Tibial artery (tissue), 4 donors: ENCODE measurements around the gene OST4.

ENCODE experiments used
- DNase-seq, 2 donors: peaks; one replicate each; pipeline ENCODE4 v3.0.0-alpha.2; 2019
- H3K27ac ChIP-seq, 2 donors: fragments of 200-600 bp; sonication (generic) in 1 of 2; 1 replicate in 1 of 2; 2 replicates in 1 of 2; pipeline ENCODE4 v1.5.1; 2018 to 2019; ENCODE audit warnings: mild to moderate bottlenecking in 1 of 2
- H3K27me3 ChIP-seq, 2 donors: fragments of 200-600 bp; sonication (generic) in 1 of 2; one replicate each; pipeline versions ENCODE4 v1.5.1 to v1.6.0; 2016 to 2019
- H3K36me3 ChIP-seq, 3 donors: fragments of 200-600 bp; sonication (generic) in 2 of 3; one replicate each; pipeline ENCODE4 v1.5.1; 2016 to 2019; ENCODE audit warnings: mild to moderate bottlenecking in 2 of 3
- H3K4me1 ChIP-seq, 4 donors: fragments of 200-600 bp; sonication (generic) in 2 of 4; 1 replicate in 3 of 4; 2 replicates in 1 of 4; pipeline ENCODE4 v1.5.1; 2016 to 2019
- H3K4me3 ChIP-seq, 2 donors: fragments of 200-600 bp; sonication (generic) in 1 of 2; 1 replicate in 1 of 2; 2 replicates in 1 of 2; pipeline ENCODE4 v1.5.1; 2018 to 2019; ENCODE audit warnings: mild to moderate bottlenecking in 2 of 2
- H3K9me3 ChIP-seq, 3 donors: fragments of 200-600 bp; sonication (generic) in 1 of 3; one replicate each; pipeline ENCODE4 v1.5.1; 2016 to 2019
- intact Hi-C: fragments of 100-400 bp; cut with DNase I; formaldehyde crosslinking; loops from one replicate; pipeline ENCODE4 v1.15.0; 2023; ENCODE audit warnings: low total_unique reads
- TF ChIP-seq, protein P1 (sequence below), 2 experiments: fragments of 200-600 bp in 1 of 2; fragments of 450-650 bp in 1 of 2; IDR thresholded peaks; one replicate each; pipeline ENCODE4 v1.5.1; 2017 to 2019; ENCODE audit warnings: antibody characterized with exemption in 2 of 2, mild to moderate bottlenecking in 1 of 2, moderate library complexity in 1 of 2

The OST4 gene

DNA sequence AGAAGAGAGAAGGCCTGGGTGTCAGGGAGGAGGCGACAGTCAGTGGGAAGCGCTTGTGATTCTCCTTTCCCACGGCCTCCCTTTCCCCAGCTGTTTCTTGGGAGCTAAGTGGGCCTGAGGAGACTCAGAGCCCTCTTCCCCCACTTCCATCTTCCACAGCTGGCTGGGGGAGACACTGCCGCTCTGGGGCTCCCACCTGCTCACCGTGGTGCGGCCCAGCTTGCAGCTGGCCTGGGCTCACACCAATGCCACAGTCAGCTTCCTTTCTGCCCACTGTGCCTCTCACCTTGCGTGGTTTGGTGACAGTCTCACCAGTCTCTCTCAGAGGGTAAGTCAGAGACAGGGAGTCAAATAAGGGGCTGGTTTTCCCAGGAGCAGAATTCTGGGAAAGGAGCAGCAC lies 31.6 kb downstream of the OST4 start:
- no peak for DNase-seq
- Histone ChIP-seq H3K27me3 (no peaks in the 10 kb centered on the region), H3K36me3 (peaks cover 50 to 69% (median 64%) of the 10 kb centered on the region in 3 donors), H3K27ac (no peak overlapping the region), H3K4me3 (no peak overlapping the region), H3K9me3 (no peaks in the 10 kb centered on the region), H3K4me1 (peaks cover 0 to 9% (median 5%) of the 10 kb centered on the region in 4 donors)
- TF ChIP-seq, protein P1, sequence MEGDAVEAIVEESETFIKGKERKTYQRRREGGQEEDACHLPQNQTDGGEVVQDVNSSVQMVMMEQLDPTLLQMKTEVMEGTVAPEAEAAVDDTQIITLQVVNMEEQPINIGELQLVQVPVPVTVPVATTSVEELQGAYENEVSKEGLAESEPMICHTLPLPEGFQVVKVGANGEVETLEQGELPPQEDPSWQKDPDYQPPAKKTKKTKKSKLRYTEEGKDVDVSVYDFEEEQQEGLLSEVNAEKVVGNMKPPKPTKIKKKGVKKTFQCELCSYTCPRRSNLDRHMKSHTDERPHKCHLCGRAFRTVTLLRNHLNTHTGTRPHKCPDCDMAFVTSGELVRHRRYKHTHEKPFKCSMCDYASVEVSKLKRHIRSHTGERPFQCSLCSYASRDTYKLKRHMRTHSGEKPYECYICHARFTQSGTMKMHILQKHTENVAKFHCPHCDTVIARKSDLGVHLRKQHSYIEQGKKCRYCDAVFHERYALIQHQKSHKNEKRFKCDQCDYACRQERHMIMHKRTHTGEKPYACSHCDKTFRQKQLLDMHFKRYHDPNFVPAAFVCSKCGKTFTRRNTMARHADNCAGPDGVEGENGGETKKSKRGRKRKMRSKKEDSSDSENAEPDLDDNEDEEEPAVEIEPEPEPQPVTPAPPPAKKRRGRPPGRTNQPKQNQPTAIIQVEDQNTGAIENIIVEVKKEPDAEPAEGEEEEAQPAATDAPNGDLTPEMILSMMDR (IDR thresholded peaks at IDR 0.05): no peak
- intact Hi-C loops: loop anchor here (10.0 kb wide), 1 partner anchor 175 kb away; the partner anchor contains the start of genes ATRAID, CAD and SLC5A6

DNA sequence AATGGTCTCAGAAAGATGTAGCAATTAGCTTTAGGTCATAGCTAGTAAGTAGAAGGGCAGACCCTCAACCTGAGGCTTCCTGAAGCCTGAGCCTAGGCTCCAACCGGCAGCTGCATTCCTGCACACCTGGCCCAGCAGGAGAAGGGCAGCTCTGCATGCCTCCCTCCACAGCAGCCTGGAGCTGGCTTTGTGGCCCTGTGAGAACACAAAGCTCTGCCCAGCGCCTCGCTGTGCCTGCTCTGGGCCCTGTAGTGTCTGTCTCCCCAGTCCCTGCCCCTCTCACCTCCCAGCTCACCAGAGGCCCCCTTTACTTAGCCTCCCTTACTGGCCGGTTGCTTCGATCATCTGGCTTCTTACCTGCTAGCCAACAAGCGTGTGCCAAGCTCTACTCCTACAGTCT lies 32.0 kb downstream of the OST4 start:
- no peak overlapping the region for H3K4me3 ChIP-seq
- peaks cover 50 to 70% (median 64%) of the 10 kb centered on the region in 3 donors for H3K36me3 ChIP-seq
- no peaks in the 10 kb centered on the region for H3K27me3 ChIP-seq
- H3K9me3 ChIP-seq: no peaks in the 10 kb centered on the region
- H3K4me1 ChIP-seq: peaks cover 0 to 13% (median 9%) of the 10 kb centered on the region in 4 donors
- intact Hi-C loops: loop anchor here (10.0 kb wide), 1 partner anchor 175 kb away; the partner anchor contains the start of genes ATRAID, CAD and SLC5A6
- H3K27ac ChIP-seq: no peak overlapping the region
- DNase-seq: no peak
- TF ChIP-seq, protein P1 (IDR thresholded peaks at IDR 0.05): no peak

DNA sequence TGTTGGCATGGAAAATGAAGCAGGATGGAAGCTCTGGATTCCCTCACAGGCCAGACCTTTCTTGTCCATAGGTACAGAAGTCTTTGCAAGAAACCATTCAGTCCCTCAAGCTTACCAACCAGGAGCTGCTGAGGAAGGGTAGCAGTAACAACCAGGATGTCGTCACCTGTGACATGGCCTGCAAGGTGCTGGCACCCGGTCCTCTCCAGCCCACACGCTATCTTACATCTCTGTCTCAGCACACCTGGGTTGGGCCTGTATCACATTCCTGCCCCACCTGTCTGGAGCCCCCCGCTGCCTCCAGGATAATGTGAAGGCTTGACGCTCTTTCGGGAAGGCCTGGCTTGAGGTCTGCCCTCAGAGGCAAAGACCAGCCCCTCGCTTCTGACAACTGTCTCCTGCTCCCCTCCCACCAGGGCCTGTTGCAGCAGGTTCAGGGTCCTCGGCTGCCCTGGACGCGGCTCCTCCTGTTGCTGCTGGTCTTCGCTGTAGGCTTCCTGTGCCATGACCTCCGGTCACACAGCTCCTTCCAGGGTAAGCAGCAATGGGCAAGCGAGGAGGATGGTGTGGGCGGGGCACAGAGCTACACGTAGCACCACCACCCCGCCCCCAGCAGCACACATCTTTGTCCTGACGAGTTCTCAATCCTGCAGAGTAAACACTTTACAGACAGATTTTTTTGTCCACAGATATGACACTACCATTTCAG lies 32.7 kb downstream of the OST4 start:
- Histone ChIP-seq H3K27ac (no peak overlapping the region), H3K4me3 (no peak overlapping the region), H3K27me3 (no peaks in the 10 kb centered on the region), H3K4me1 (peaks cover 0 to 19% (median 15%) of the 10 kb centered on the region in 4 donors), H3K36me3 (peaks cover 50 to 70% (median 64%) of the 10 kb centered on the region in 3 donors), H3K9me3 (no peaks in the 10 kb centered on the region)
- intact Hi-C loops: loop anchor here (10.0 kb wide), 1 partner anchor 176 kb away; the partner anchor contains the start of genes ATRAID, CAD and SLC5A6
- TF ChIP-seq, protein P1 (IDR thresholded peaks at IDR 0.05): no peak
- DNase-seq: no peak

DNA sequence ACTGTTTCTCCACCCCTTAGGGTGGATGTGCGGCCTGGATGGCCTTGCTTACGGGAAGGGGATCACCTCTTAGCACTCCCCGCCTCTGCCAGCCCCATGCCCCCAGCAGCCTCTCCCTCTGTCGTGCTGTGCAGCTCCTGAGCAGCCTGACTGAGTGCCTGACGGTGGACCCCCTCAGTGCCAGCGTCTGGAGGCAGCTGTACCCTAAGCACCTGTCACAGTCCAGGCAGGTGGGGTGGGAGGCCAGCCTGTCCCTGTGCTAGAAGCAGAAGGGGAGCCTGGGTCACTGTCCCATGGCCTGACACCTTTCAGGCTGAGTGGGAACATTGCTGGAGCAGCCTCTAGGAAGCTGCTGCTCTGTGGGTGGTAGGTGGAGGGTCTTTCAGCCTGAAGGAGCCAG lies 33.4 kb downstream of the OST4 start:
- H3K36me3 ChIP-seq: peaks cover 50 to 70% (median 64%) of the 10 kb centered on the region in 3 donors

DNA sequence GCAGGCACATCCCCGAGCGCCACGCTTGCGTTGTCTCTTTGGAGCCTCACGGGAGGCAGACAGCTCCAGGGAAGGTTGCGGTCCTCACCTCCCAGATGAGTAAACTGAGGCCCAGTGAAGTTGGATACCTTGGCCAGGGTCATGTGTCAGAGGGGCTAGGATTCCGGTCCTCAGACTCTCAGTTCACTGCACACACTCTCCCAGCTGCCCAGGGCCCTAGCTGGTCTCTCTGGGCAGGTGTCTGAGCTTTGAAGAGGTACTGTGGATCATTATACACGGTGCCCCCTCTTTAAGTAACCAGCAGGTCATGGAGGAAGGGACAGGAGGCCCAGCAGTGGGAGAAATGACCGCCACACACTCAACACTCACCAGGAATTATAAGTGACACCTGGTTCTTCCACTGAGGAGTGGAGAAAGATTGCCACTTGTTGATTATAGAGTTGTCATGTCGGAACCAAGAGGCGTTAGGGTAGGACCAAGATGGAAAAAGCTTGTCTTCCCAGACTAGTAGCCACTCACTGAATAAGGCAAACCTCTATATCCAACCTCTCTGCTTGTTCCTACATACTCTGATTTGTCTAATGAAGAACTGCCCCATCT lies 38.1 kb downstream of the OST4 start:
- peak overlapping the region; percentile 91 for H3K27ac ChIP-seq
- peaks cover 26 to 39% (median 32%) of the 10 kb centered on the region in 3 donors for H3K36me3 ChIP-seq
- DNase-seq: no peak
- TF ChIP-seq, protein P1 (IDR thresholded peaks at IDR 0.05): peak in 1 of 2 experiments; percentile 0
- no peaks in the 10 kb centered on the region for H3K9me3 ChIP-seq
- peak overlapping the region; percentile 96 to 98 for H3K4me3 ChIP-seq
- intact Hi-C loops: loop anchor here (5.0 to 10.0 kb wide), 3 partner anchors 49 to 181 kb away; partner anchors contain the start of genes ATRAID, CAD, MAPRE3 and SLC5A6
- no peaks in the 10 kb centered on the region for H3K27me3 ChIP-seq
- H3K4me1 ChIP-seq: peaks cover 0 to 22% (median 16%) of the 10 kb centered on the region in 4 donors

More for the DNA sequence above, 33.4 kb downstream of the OST4 start:
- Histone ChIP-seq H3K9me3 (no peaks in the 10 kb centered on the region), H3K4me1 (peaks cover 0 to 24% (median 18%) of the 10 kb centered on the region in 4 donors), H3K27me3 (no peaks in the 10 kb centered on the region), H3K27ac (no peak overlapping the region), H3K4me3 (no peak overlapping the region)
- intact Hi-C loops: loop anchor here (10.0 kb wide), 1 partner anchor 177 kb away; the partner anchor contains the start of genes ATRAID, CAD and SLC5A6
- TF ChIP-seq, protein P1 (IDR thresholded peaks at IDR 0.05): no peak
- DNase-seq: no peak
